Hair follicular keratinocyte (primary cell): ENCODE data around the gene TCF4. TPM values are rescaled to one million over a fixed set of nuclear protein-coding genes. Genes with fewer than 3 reads are reported as not detected.

Source experiments
- total RNA-seq: library from RNA; depleted of rRNA; stranded (reverse); fragments of >200 nt; gene quantifications from 2 replicates; pipeline ENCODE4 v1.2.3, GENCODE V29; 2015

TCF4 gene
- total RNA-seq, result 4.0 and 8.3 TPM in 2 replicates

DNA sequence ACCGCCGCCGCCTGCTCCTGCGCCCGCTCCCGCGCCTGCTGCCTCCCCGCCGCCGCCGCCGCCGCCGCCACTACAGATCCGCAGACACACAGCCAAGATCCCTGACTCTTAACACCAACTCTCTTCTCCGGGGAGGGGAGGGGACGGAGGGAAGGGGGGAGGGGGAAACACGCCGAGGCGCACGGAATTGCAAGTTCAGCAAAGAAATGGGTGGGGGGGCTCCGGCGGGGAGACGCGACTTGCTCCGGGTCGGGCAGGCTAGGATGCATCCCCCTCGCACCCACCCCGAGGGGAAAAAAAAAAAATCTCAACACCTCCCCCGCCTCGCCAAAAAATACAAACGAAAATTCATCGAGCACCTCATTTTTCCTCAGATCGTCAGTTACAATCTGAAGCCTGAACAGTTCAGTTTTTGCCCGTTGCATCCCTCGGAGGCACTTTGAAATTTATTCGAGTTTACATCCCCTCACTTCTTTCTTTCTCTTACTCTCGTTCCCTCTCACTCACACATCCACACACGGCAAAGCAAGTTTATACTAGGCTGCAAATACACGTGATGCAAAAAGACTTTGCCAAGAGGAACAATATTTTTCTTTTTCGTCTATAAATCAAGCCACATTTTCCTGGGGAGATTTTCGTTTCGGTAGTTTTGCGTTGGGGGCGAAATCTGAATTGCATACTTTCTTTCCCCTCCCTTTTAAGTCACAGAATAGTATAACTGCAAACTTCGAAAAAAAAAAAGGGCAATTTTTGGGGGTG lies at the start of gene TCF4:
TSS of gene TCF4 (minus strand) at position 82 of the 759 bp plus-strand sequence. CDS start 1,076 bp downstream, outside the sequence.

